Hypothalamus (tissue), 51 donors: ENCODE measurements around the gene COX4I1.

Experiments
- DNase-seq, 51 donors: peaks; one replicate each; lab custom pipeline; 2025; lab: John Stamatoyannopoulos, UW

Gene COX4I1

GRCh38 chr16:85854935-85855334, 55.4 kb downstream of the COX4I1 start:
- DNase-seq: no peak

GRCh38 chr16:85856079-85856478, 56.6 kb downstream of the COX4I1 start:
- no peak for DNase-seq

GRCh38 chr16:85856585-85856984, 57.1 kb downstream of the COX4I1 start:
- DNase-seq: no peak
